HL-60/S4 treated with phorbol 12-myristate 13-acetate at 8.2 ng/mL for 4 days and 3 days (cell line): ENCODE measurements around the gene NHEJ1.
"Not testable (repeated sequence)": the region's sequence is repeated elsewhere in the genome, so short reads cannot be mapped to it uniquely, and the experiment has no call there.

Experiments used
- in situ Hi-C: fragments of 300-500 bp; cut with MboI; formaldehyde crosslinking; loops from 2 replicates; pipeline ENCODE4 v1.15.0; 2022; ENCODE audit warnings: low sequenced_read_pairs

NHEJ1 gene, protein sequence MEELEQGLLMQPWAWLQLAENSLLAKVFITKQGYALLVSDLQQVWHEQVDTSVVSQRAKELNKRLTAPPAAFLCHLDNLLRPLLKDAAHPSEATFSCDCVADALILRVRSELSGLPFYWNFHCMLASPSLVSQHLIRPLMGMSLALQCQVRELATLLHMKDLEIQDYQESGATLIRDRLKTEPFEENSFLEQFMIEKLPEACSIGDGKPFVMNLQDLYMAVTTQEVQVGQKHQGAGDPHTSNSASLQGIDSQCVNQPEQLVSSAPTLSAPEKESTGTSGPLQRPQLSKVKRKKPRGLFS

DNA sequence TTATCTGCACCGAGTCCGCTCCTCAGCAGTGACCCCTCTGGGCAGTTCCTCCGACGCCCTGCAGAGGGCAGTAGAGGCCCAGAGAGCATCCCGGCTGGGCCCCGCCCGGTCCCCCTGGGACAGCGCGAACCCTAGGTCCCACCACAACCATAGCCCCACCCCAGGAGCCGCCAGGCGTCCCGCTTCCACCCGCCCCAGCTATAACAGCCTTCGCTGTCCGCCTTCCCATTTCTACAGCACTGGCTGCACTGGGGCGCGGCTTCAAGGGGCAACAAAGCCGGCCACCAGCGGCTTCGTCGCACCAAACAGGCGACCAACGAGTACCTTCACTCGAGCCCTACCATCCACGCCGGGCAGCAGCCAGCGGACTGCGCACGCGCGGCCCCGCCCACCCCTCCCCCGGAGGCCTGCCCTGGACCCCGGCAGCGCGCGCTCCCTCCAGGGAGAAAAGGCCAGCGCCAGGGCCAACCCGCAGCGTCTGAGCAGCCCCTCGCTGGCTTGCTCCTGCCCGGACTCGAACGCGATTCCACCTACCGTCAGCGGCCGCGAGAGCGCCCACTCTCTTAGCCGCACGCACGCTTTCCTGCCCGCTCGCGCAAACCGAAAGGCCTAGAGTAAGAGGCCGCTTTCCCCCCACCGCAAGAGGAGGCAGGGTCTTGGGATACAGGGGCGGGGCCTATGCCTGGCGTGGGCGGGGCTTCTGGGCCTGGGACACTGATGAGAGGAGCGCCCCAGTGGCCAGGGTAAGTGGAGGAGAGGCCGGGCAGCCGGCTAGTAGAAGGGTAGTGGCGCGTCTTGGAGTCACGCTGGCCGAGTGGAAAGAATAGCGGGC lies at the start of gene NHEJ1:
TSS of gene NHEJ1 (minus strand) at position 630 of the 832 bp plus-strand sequence. CDS start 2,453 bp downstream, outside the sequence.
- in situ Hi-C loops = no loop called here

DNA sequence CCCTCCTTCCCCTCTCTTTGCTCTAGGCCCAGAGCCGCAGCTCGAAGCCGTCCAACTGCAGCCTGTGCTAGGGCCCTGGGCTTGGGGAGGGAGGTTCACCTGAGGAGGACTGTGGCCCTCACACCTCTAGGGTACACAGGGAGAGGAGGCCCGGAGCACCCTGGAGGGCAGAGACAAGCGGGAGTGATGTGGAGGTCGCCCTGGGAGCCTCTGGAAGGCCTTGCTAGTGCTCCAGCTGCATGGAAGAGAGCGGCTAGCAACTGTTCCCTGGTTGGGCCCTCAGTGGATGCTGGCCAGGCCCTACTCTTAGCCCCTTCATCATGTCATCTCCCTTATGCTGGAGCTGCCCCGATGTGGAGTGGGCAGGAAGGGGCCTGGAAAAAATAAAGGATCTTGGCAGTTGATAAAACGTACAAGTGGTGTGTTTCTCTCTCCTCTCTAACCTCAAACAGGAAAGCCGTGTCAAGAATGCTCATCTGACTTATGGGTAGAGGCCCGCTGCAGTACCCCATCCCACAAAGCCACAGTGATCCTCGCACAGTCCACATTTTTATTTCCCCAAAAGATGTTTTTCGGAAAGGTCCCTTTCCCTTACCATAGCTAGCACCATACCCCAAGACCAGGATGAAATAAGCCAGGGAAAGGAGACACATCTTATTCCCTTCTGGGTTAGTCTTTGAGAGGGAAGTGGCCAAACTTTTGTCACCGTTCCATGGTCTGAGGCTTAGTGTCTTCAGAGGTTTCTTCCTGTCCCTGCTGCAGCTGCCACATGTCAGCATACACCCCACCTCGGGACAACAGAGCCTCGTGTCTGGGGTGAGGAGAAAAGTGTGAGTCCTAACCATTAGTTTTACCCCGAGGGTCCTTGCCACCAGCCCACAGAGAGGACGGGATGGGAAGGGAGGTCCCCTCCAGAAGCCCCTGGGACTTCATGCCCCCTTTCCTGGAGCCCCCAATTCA lies 48.9 kb upstream of the NHEJ1 start:
- in situ Hi-C loops = no loop called here

DNA sequence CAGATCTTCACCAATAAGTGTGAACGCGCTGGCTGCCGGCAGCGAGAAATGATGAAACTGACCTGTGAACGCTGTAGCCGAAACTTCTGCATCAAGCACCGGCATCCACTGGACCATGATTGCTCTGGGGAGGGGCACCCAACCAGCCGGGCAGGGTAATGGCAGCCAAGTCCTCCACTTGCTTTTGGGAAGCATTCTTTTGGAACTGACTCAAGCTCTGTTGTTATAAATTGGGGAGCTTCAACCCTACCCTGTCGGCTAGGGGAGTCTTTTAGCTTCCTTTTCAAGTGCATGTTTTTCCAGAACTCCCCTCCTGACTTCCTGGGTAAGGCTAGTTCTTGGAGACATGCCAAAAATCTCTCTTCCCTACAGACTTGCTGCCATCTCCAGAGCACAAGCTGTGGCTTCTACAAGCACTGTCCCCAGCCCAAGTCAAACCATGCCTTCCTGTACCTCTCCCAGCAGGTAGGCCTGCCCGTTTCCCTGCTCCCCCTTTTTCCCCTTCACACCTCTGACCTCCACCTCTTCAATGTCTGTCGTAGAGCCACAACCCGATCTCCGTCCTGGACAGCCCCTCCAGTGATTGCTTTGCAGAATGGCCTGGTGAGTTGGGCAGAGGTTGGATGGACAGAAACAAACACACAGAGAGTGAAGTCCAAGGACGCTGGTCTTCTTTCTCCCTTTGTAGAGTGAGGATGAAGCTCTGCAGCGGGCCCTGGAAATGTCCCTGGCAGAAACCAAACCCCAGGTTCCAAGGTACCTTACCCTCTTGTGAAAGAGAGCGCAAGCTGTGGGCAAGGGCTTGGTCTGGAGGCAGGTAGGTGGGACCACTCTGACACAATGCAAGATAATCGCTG lies 47.5 kb upstream of the NHEJ1 start:
- in situ Hi-C loops = no loop called here

DNA sequence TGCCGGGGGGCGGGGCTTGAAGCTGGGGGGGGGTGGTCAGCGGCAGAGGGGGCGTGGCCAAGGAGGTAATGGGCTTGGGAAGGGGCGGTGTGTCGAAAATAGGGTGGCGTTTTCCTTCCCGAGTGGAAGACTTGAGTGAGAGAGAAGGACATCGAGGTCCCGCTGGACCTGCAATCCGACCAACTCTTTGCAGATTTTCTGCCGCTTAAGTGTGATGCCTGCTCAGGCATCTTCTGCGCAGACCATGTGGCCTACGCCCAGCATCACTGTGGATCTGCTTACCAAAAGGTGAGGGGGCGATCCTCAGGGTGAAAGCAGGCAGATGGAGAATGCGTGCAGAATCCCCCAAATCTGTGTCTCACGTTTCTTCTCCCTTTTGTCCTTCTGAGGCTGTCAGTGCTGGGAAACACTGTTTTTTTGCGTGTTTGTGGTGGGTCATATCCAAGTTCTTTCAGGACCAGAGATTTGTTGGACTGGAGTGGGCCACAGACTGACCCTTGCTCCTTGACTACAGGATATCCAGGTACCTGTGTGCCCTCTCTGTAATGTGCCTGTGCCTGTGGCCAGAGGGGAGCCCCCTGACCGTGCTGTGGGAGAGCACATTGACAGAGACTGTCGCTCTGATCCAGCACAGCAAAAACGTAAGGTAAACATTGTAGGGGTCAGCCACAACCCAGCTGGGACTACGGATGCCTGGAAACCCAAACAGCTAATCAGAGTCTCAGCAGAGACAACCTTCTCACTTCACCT lies 46.7 kb upstream of the NHEJ1 start:
- in situ Hi-C loops = no loop called here

DNA sequence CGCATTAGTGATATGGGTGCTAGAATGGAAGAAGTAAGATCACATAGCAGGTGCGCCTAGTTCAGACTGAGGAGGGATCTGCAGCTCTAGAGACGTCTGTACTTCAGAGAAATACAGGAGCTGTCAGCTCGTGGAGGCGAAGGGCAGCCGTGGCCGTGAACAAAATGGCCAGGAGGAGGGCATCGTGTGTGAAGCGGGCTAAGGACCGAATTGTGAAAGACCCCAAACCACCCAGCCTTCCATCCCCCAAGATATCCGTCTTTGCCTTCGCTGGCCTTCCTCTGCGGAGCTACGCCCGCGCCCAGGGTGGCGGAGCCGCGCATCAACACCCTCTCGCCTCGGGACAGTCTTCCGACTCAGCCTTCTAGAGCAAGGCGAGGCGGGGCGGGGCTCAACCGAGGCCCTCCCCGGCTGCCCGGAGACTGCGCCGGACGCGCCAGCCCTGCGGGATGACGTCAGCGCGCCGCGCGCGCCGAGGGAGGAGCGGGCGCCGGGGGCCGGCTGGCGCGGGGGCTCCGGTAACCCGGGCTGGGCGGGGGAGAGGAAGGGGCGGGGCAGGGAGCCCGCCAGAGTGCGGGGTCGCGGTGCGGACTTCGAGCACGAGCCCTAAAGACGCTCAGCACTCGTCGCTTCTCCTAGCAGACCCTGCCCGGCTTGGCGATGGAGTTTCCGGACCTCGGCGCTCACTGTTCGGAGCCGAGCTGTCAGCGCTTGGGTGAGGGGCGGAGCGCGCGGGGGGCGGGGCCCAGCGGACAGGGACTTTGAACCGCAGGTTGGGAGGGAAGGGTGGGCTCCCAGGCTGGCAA lies 45.9 kb upstream of the NHEJ1 start, which contains the start of gene ZFAND2B:
TSS of gene ZFAND2B (plus strand) at position 455 of the 806 bp plus-strand sequence. CDS start at position 661, 206 bp downstream.
- in situ Hi-C loops = no loop called here

DNA sequence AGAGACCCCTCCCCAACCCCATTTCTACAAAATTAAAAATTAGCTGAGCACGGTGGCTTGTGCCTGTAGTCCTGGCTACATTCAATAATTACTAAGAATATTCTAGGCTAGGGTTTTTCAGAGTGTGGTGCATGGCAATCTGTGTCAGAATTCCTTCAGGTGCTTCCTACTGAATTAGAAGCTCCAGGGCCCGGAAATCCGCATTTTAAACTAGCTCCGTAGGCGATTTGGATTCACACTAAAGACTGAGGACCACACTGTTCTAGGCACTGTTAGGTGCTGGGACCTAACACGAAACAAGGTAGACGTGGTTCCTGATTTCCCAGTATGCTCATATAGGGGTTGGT lies 45.3 kb upstream of the NHEJ1 start:
- in situ Hi-C loops = no loop called here

DNA sequence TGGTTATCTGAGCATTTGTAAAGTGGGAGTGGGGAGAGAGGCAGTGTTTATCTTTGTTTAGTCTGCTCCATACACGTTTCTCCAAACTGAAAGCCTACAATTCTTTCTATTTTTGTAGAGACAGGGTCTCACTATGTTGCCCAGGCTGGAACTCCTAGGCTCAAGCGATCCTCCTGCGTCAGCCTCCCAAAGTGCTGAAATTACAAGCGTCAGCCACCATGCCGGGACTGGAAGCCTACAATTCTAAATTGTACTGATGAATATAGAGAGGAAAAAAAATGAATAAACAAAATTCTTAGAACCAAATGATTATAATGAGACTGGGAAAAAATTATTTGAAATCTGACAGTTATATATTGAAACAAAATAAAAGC lies 44.5 kb upstream of the NHEJ1 start:
- in situ Hi-C loops = no loop called here

DNA sequence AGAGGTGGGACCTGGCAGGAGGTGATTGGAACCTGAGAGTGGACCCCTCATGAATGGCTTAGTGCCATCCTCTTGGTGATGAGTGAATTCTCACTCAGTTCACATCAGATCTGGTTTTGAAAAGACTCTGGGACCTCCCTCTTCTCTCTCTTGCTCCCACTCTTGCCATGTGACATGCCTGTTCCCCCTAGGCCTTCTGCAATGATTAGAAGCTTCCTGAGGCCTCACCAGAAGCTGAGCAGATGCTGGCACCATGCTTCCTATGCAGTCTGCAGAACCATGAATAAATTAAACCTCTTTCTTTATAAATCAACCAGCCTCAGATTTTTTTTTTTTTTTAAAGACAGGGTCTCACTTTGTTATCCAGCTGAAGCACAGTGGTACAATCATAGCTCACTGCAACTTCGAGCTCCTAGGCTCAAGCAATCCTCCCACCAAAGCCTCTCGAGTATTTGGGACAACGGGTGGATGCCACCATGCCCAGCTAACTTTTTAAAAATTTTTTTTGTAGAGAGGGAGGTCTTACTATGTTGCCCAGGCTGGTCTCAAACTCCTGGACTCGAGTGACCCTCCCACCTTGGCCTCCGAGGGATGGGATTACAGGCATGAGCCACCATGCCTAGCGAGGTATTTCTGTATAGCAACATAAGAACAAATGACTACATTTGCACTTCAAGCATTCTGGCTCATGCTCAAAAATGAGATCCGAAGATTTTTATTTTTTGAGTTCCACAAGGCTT lies 44.0 kb upstream of the NHEJ1 start:
- in situ Hi-C loops = no loop called here

DNA sequence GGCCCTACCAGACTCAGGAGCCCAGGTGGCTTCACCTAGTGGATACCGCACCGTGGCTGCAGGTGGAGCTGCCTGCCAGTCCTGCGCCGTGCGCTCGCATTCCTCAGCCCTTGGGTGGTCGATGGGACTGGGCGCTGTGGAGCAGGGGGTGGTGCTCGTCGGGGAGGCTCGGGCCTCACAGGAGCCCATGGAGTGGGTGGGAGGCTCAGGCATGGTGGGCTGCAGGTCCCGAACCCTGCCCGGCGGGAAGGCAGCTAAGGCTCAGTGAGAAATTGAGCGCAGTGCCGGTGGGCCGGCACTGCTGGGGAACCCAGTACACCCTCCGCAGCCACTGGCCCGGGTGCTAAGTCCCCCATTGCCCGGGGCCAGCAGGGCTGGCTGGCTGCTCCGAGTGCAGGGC lies 40.7 kb upstream of the NHEJ1 start:
- in situ Hi-C loops = not testable (repeated sequence)

DNA sequence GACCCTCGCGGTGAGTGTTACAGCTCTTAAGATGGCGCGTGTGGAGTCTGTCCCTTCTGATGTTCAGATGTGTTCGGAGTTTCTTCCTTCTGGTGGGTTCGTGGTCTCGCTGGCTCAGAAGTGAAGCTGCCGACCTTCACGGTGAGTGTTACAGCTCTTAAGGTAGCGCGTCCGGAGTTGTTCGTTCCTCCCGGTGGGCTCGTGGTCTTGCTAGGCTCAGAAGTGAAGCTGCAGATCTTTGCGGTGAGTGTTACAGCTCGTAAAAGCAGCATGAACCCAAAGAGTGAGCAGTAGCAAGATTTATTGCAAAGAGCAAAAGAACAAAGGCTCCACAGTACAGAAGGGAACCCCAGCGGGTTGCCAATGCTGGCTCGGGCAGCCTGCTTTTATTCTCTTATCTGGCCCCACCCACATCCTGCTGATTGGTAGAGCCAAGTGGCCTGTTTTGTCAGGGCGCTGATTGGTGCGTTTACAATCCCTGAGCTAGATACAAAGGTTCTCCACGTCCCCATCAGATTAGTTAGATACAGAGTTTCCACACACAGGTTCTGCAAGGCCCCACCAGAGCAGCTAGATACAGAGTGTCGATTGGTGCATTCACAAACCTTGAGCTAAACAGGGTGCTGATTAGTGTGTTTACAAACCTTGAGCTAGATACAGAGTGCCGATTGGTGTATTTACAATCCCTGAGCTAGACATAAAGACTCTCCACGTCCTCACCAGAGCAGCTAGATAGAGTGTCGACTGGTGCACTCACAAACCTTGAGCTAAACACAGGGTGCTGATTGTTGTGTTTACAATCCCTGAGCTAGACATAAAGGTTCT lies 40.1 kb upstream of the NHEJ1 start:
- in situ Hi-C loops = not testable (repeated sequence)

DNA sequence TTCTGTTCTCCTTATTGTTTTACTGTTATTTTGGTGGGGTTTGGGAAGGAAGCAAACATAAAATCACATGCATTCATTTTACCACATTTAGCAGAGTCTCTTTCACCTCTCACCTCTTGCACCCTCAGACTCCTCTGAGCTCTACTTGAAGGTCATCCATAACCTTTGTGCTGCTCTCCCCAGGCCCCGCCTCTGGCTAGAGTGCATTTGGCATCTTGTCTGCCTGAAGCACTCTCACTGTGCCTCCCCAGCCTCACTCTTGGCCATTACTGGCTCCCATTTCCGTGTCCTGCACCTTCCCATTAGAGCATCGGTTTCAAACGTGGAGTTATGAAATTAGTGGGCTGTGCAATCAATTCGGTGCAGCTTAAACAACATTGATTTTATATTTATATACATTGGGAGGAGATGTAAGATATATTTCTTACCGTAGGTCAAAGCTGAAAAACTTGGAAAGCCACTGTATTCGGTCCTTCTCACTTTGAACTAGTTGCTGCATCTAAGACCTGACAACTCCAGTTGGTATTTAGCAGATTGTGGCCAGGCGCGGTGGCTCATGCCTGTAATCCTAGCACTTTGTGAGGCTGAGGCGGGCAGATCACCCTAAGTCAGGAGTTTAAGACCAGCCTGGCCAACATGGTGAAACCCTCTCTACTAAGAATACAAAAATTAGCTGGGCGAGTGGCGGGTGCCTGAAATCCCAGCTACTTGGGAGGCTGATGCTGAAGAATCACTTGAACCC lies 39.0 kb upstream of the NHEJ1 start:
- in situ Hi-C loops = no loop called here

DNA sequence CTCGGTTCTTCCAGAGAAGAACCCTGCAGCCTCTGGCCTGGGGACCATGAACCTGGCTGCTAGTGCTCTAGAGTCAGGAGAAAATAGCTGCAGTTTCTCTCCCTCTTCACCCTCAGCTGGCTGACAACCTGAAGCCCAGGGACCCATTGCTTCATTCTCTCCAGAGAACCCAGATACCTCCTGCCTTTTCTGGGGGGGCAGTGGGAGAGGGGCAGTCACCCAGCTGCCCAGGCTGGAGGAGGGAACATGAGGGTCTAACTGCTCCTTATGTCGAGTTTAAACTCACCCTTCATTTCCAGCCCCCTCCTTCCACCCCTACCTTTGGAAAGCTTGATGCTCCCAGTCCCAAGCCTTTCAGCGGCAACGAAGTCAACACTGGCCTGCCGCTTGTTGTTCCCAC lies 38.4 kb upstream of the NHEJ1 start:
- in situ Hi-C loops = no loop called here

DNA sequence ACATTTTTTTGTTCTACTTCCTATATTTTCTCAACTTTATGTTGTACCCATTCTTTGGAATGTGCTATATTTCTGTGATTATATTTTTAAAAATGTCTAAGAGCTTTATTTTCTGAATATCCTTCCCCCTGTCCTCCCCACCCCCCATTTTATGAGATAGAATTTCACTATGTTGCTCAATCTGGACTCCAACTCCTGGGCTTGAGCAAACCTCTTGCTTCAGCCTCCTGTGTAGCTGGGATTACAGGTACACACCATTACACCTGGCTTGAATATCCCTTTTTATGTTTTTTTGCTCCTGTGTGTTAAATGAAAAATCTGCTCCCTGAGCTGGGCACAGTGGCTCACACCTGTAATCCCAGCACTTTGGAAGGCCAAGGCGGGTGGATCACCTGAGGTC lies 36.8 kb upstream of the NHEJ1 start:
- in situ Hi-C loops = no loop called here

DNA sequence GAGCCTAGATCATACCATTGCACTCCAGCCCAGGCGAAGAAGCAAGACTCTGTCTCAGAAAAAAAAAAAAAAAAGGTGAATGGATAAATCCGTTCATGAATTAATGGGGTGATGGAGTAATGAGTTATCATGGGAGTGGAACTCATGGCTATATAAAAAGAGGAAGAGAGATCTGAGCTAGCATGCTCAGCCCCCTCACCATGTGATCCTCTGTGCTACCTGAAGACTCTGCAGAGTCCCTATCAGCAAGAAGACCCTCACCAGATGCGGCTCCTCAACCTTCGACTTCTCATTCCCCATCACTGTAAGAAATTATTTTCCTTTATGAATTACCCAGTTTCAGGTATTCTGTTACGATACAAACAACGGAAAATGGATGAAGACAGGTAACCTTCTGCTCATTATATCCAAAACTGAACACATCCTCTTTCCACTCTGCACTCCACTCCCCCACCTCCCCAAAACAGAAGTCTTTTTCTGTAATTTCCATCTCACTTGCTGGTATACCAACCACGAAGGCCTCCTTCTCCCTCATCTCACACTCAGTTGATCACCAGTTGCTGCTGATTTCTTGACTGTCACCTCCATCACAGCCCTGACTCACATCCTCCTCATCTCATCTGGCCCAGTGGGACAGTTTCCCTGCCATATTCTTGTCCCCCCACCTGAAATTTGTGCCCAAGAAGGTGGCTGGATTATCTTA lies 26.3 kb upstream of the NHEJ1 start:
- in situ Hi-C loops = no loop called here

DNA sequence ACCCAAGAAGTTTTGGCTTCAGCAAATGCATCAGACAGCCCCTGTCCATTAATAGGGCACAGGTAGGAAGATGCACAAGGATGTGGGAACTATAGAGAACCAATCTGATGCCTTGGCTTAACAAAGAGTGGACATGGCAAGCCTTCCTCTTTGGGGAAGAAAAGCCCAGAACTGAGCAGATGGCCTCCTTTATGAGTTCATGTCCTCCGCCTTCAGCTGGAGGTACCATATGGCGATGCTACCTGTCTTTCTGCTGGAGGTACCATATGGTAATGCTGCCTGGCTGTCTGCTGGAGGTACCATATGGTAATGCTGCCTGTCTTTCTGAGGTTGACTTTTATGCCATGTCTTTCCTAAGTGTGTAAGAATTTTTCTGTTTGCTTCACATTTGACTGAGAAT lies 23.5 kb upstream of the NHEJ1 start:
- in situ Hi-C loops = no loop called here
